ENCODE measurements around the gene CALR.
"Not testable (repeated sequence)": the region's sequence is repeated elsewhere in the genome, so short reads cannot be mapped to it uniquely, and the experiment has no call there.

CALR gene

GRCh38 chr19:12937927-12938778, at the start of gene CALR:
TSS of gene CALR (plus strand) at chr19:12938609. CDS start at chr19:12938680, 71 bp downstream.
- peak; percentile 99 for DNase-seq

DNA sequence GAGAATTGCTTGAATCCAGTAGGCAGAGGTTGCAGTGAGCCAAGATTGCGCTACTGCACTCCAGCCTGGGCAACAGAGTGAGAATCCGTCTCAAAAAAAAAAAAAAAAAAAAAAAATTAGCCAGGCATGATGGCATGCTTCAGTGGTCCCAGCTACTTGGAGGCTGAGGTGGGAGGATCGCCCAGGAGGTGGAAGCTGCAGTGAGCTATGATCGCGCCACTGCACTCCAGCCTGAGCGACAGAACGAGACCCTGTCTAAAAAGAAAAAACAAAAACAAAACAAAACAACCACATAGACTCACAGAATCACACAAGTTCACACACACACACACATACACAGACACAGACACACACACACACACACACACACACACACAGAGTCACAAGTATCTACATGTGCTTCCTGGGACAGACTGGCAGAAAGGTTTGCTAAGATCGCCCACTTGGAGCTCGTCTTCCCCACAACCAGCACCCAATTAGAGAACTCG, 48.1 kb upstream of the CALR start:
- not testable (repeated sequence) for DNase-seq

DNA sequence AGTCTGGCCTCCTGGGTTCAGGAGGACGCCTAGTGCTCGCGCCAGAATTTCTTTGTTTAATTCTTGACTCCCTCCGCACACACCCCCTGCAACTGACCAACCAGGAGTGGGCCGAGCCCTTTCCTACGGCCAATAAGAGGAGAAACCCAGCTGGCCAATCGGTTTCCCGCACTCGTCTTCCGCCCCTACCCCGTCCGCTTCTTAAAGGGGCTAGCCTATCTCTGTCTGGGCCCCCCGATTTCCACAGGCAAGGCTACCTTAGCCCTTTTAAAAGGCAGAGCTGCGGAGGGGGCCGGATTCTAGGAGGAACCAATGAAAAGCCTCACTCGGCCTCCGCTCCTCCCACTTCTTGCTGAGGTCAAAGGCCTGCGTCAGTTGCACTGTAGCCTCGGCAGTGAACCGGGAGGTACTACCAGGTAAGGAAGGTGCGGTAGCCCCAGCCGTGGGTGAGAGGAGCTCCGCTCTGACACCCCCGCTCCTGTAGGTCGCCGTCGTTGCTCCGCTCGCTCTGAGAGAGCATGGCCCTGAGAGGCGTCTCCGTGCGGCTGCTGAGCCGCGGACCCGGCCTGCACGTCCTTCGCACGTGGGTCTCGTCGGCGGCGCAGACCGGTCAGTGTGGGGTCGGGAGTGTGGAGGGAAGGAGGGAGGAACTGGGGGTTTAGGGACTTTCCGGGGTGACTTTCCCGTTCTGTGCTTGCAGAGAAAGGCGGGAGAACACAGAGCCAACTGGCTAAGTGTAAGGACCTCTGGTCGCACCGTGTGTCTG, 47.4 kb upstream of the CALR start, which contains the start of gene GCDH:
Gene GCDH (plus strand): TSS at position 374 of the 766 bp plus-strand sequence. CDS start 145 bp downstream, at position 519.
- DNase-seq = peak; percentile 95

GRCh38 chr19:12891553-12892021, 46.8 kb upstream of the CALR start:
- no peak for DNase-seq

GRCh38 chr19:12893582-12893981, 44.8 kb upstream of the CALR start:
- no peak for DNase-seq

DNA sequence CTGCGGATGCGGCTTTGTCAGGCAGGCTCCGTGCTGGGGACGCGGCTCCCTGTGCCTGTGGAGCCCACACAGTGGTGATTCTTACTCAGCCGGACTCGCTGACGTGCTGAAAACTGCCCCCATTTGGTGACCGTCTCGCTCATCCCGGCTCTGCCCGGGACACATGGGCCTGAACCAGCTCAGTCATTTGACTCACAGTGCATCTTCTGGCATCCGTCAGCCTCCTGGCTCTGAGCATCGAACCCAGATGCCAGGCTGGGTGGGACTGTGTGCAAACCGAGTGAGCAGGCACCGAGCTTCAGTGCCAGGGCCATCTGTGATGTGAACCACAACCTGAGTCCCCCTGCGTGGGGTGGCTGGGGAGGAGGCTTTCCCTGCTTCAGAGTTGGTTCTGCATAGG, 41.9 kb upstream of the CALR start:
- no peak for DNase-seq

GRCh38 chr19:12899891-12900518, 38.4 kb upstream of the CALR start:
- DNase-seq = no peak

GRCh38 chr19:12907166-12907565, 31.2 kb upstream of the CALR start:
- DNase-seq = no peak

- no peak for DNase-seq
Observed at GRCh38 chr19:12912571-12912970, 25.8 kb upstream of the CALR start.

DNA sequence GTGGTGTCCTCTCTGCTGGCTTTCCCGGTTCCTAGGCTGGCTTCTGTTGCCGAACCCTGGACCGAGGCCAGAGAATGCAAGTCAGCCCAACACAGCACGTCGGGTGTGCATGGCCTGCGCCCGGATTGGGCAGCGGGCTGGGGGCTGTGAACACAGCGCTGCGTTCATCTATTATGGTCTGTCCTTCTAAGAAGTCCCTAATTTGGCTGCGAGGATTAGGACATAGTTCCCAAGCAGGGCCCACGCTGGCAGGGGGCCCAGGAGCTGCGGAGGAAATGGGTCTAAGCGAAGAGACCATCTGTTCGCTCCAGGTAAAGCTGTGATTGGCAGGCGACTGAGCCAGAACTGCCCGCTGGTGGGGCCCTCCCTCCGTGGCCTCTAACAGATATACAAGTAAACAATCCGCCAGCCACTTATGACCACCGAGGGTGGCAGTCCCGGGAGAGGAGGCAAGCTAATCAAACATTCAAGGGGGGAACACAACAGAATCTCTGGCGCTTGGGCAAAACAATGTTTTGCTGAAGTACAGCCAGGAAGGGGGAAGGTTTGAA, 25.3 kb upstream of the CALR start:
- DNase-seq = no peak

- DNase-seq = peak; percentile 57
Observed at GRCh38 chr19:12913851-12914690, 24.3 kb upstream of the CALR start.

DNA sequence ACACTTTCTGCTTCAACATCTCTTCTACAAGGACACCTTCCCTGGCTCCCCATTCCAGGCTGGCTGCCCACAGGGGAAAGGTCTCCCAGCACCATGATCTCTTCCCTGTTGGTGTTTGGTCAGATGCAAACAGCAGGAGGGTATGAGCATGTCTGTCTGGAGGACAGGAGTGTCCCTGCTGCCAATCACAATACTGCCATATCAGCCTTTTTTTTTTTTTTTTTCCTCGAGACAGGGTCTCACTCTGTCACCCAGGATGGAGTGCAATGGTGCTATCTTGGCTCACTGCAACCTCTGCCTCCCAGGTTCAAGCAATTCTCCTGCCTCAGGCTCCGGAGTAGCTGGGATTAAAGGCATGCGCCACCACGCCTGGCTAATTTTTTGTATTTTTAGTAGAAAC, 22.5 kb upstream of the CALR start:
- not testable (repeated sequence) for DNase-seq

DNA sequence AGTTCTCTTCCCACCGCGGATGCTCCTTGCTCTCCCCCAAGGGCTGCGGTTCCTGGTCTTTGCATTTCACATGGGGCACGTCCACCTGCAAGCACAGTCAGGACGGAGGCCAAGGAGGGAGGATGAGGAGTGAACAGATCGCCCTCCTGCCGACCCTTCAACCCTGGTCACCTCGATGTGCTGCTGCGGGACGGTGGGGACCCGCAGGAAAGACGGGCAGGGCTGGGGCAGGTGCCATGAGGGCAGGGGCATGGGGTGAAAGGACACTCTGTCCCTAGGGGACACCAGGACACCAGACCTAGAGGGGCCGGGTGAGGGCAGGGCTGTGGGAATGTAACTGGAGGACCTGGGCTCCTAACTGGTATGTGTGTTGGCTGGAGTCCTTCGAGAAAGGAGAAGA, 20.2 kb upstream of the CALR start:
- no peak for DNase-seq

DNA sequence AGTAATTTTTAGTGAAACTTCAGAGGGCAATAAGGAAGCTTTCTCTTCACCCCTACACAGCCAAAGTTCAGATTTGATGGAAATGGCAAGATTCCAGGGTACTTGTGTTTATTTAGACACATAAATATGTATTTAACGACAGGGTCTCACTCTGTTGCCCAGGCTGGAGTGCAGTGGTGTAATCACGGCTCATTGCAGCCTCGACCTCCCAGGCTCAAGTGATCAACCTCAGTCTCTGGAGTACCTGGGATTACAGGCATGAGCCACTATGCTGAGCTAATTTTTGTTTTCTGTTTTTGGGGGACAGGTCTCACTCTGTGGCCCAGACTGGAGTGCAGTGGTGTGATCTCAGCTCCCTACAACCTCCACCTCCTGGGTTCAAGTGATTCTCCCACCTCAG, 17.4 kb upstream of the CALR start:
- DNase-seq = no peak

DNA sequence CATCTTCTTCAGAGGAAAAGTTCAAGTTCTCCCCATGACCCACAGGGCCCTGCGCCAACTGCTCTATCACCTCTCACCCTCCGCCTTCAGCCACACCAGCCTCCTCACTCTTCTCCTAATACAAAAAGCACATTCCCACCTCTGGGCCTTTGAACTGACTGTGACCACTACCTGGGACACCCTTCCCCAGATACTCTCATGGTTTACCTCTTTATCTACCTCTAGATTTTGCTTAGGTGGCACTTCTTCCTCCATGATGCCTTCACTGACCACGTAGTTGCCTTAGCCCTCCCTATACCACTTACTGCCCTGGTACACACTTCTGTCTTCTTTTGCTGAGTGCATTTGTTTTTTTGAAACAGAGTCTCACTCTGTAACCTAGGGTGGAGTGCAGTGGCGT, 15.4 kb upstream of the CALR start:
- no peak for DNase-seq

- DNase-seq = no peak
Observed at GRCh38 chr19:12924621-12925310, 13.6 kb upstream of the CALR start.

GRCh38 chr19:12930002-12930645, 8.3 kb upstream of the CALR start:
- no peak for DNase-seq

GRCh38 chr19:12932392-12933286, 5.8 kb upstream of the CALR start:
- no peak for DNase-seq

DNA sequence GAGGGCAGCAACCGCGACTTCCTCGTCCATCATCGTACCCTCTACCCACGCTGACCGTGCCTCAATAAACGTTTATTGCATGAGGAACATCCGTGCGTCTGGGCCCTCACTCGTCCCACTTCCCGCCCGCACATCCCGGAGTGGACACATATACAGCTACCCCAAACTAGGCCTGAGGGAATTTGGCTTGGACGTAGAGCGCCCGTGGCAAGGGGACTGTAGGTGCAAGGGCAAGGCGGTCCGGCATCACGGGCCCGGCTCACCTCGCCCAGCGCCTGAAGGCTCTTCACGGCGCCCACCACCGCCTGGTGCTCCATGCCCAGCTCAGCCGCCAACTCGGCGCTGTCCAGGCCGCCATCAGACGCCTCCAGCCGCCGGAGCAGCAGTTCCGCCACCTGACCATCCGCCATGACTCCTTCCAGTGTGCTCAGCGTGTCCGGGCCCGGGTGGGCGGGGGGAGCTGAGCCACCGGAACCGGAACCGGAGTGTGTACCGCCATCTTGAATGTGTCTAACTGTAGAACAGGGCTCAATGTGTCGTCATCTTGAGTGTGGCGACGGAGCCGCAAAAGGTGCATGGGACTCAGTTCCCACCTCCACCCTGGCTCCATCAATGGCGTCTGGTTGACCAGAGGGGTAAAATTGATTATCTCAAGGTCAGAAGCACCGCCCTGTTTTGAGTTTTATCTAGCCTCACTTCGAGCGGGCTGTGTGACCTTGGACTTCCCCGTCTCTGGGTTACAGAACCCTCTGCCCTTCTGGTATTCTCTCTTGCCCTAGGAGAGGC, 4.9 kb upstream of the CALR start, which contains the start of gene FARSA:
Gene FARSA (minus strand): TSS at position 425 of the 786 bp plus-strand sequence. CDS start 15 bp downstream, at position 410.
- peak; percentile 82 for DNase-seq

Data from activated CD4-positive, alpha-beta T cell treated with anti-CD3 and anti-CD28 coated beads, Interleukin-2, amount 50 U/mL, for 1 hour (primary cell).